Measurements from ENCODE around the gene NDUFB10.
A peak's percentile ranks its signal among the peaks of the same experiment; 100 is the strongest.

The NDUFB10 gene

GRCh38 chr16:2001035-2001434 lies 41.7 kb downstream of the NDUFB10 start:
- H3K9me3 ChIP-seq (ENCODE audit: severe bottlenecking) = no peaks in the 10 kb centered on the region
- no peak overlapping the region for H3K27ac ChIP-seq
- H3K27me3 ChIP-seq (ENCODE audit: insufficient read depth, low read depth, severe bottlenecking) = no peaks in the 10 kb centered on the region
- H3K4me3 ChIP-seq (ENCODE audit: low read depth, low read length) = no peak overlapping the region
- peaks cover 83% of the 10 kb centered on the region for H3K36me3 ChIP-seq
- TF ChIP-seq CTCF (IDR thresholded peaks at IDR 0.05; ENCODE audit: low read depth, low read length) = no peak
- DNase-seq = no peak

GRCh38 chr16:2001456-2002355 lies 42.4 kb downstream of the NDUFB10 start:
- H3K27ac ChIP-seq = no peak overlapping the region
- TF ChIP-seq CTCF (IDR thresholded peaks at IDR 0.05; ENCODE audit: low read depth, low read length) = no peak
- no peak for DNase-seq
- H3K4me3 ChIP-seq (ENCODE audit: low read depth, low read length) = no peak overlapping the region
- H3K9me3 ChIP-seq (ENCODE audit: severe bottlenecking) = no peaks in the 10 kb centered on the region
- H3K27me3 ChIP-seq (ENCODE audit: insufficient read depth, low read depth, severe bottlenecking) = no peaks in the 10 kb centered on the region
- peaks cover 80% of the 10 kb centered on the region for H3K36me3 ChIP-seq

- TF ChIP-seq CTCF (IDR thresholded peaks at IDR 0.05; ENCODE audit: low read depth, low read length) = no peak
- no peak for DNase-seq
- Histone ChIP-seq H3K36me3 (peaks cover 76% of the 10 kb centered on the region), H3K27me3 (ENCODE audit: insufficient read depth, low read depth, severe bottlenecking) (no peaks in the 10 kb centered on the region), H3K4me3 (ENCODE audit: low read depth, low read length) (no peak overlapping the region), H3K9me3 (ENCODE audit: severe bottlenecking) (no peaks in the 10 kb centered on the region), H3K27ac (peak overlapping the region; percentile 60)
Observed at GRCh38 chr16:2002406-2003230, 43.3 kb downstream of the NDUFB10 start.

GRCh38 chr16:2003231-2003826 lies 44.0 kb downstream of the NDUFB10 start:
- no peak for TF ChIP-seq CTCF (IDR thresholded peaks at IDR 0.05; ENCODE audit: low read depth, low read length)
- Histone ChIP-seq H3K4me3 (ENCODE audit: low read depth, low read length) (no peak overlapping the region), H3K27me3 (ENCODE audit: insufficient read depth, low read depth, severe bottlenecking) (no peaks in the 10 kb centered on the region), H3K9me3 (ENCODE audit: severe bottlenecking) (no peaks in the 10 kb centered on the region), H3K27ac (peak overlapping the region; percentile 60), H3K36me3 (peaks cover 82% of the 10 kb centered on the region)
- DNase-seq = no peak

- Histone ChIP-seq H3K9me3 (ENCODE audit: severe bottlenecking) (no peaks in the 10 kb centered on the region), H3K27ac (peak overlapping the region; percentile 80), H3K4me3 (ENCODE audit: low read depth, low read length) (0 out of 2 replicates have a peak overlapping the region, but pooled peaks have one; percentile 6), H3K27me3 (ENCODE audit: insufficient read depth, low read depth, severe bottlenecking) (no peaks in the 10 kb centered on the region), H3K36me3 (peaks cover 83% of the 10 kb centered on the region)
- peak; percentile 97 for TF ChIP-seq CTCF (IDR thresholded peaks at IDR 0.05; ENCODE audit: low read depth, low read length)
- peak; percentile 98 for DNase-seq
Observed at GRCh38 chr16:2003827-2004641, 44.7 kb downstream of the NDUFB10 start.

All from WERI-Rb-1 (cell line).